H9 (cell line): ENCODE results near the gene SLC25A41. TPM values are rescaled to one million over a fixed set of nuclear protein-coding genes. Genes with fewer than 3 reads are reported as not detected.

Source experiments
- DNase-seq: peaks from one replicate; pipeline ENCODE4 v3.0.0-alpha.2; 2017
- H2AFZ ChIP-seq: one replicate; pipeline ENCODE4 v1.6.1; 2013; ENCODE audit warnings: mild to moderate bottlenecking, low read length, control low read depth, moderate library complexity
- H2AK5ac ChIP-seq: 2 replicates; pipeline ENCODE4 v1.6.1; 2013; ENCODE audit warnings: low read length, control low read depth, mixed read lengths; ENCODE audit not compliant: insufficient read length
- H2BK120ac ChIP-seq: one replicate; pipeline ENCODE4 v1.6.1; 2013; ENCODE audit warnings: low read depth, mild to moderate bottlenecking, low read length, control low read depth, inconsistent platforms; ENCODE audit not compliant: poor library complexity, severe bottlenecking
- H2BK12ac ChIP-seq: 2 replicates; pipeline ENCODE4 v1.6.1; 2013; ENCODE audit warnings: low read length, control low read depth, mixed read lengths, low read depth; ENCODE audit not compliant: insufficient read length
- H2BK15ac ChIP-seq: 2 replicates; pipeline ENCODE4 v1.6.1; 2013; ENCODE audit warnings: low read depth, low read length, control low read depth
- H2BK20ac ChIP-seq: one replicate; pipeline ENCODE4 v1.6.1; 2013; ENCODE audit warnings: low read depth, mild to moderate bottlenecking, low read length, control low read depth, inconsistent platforms; ENCODE audit not compliant: poor library complexity, severe bottlenecking
- H2BK5ac ChIP-seq: 2 replicates; pipeline ENCODE4 v1.6.1; 2013; ENCODE audit warnings: low read length, control low read depth, mixed read lengths; ENCODE audit not compliant: insufficient read length
- H3K14ac ChIP-seq: 2 replicates; pipeline ENCODE4 v1.6.1; 2013; ENCODE audit warnings: low read length, control low read depth; ENCODE audit not compliant: insufficient read depth
- H3K18ac ChIP-seq: 2 replicates; pipeline ENCODE4 v1.6.1; 2013; ENCODE audit warnings: low read depth, mild to moderate bottlenecking, mixed read lengths, low read length, control low read depth; ENCODE audit not compliant: insufficient read length
- H3K23ac ChIP-seq: 2 replicates; pipeline ENCODE4 v1.6.1; 2013; ENCODE audit warnings: low read length, control low read depth, mixed read lengths, low read depth; ENCODE audit not compliant: insufficient read length
- H3K23me2 ChIP-seq: 2 replicates; pipeline ENCODE4 v1.6.1; 2013; ENCODE audit warnings: low read depth, mild to moderate bottlenecking, mixed read lengths, low read length, control low read depth; ENCODE audit not compliant: insufficient read length, poor library complexity, severe bottlenecking
- H3K27ac ChIP-seq: 2 replicates; pipeline ENCODE4 v1.5.1; 2013; ENCODE audit warnings: low read length, control low read depth, mixed read lengths, low read depth; ENCODE audit not compliant: insufficient read length
- H3K27me3 ChIP-seq: 2 replicates; pipeline ENCODE4 v1.6.1; 2013; ENCODE audit warnings: low read length, control low read depth, inconsistent platforms; ENCODE audit not compliant: insufficient read depth
- H3K4ac ChIP-seq: 2 replicates; pipeline ENCODE4 v1.6.1; 2013; ENCODE audit warnings: low read depth, mild to moderate bottlenecking, control low read depth, inconsistent platforms, low read length, moderate library complexity
- H3K4me1 ChIP-seq: 2 replicates; pipeline ENCODE4 v1.6.1; 2013; ENCODE audit warnings: low read length, control low read depth, inconsistent platforms; ENCODE audit not compliant: insufficient read depth
- H3K4me2 ChIP-seq: 2 replicates; pipeline ENCODE4 v1.6.1; 2013; ENCODE audit warnings: low read length, control low read depth, mixed read lengths; ENCODE audit not compliant: insufficient read length, insufficient read depth
- H3K56ac ChIP-seq: 2 replicates; pipeline ENCODE4 v1.6.1; 2013; ENCODE audit warnings: low read depth, mild to moderate bottlenecking, mixed read lengths, low read length, control low read depth; ENCODE audit not compliant: insufficient read length
- H3K79me1 ChIP-seq: 2 replicates; pipeline ENCODE4 v1.6.1; 2013; ENCODE audit warnings: low read depth, mild to moderate bottlenecking, moderate library complexity, low read length, control low read depth, inconsistent platforms; ENCODE audit not compliant: insufficient read depth, poor library complexity, severe bottlenecking
- H3K79me2 ChIP-seq: 2 replicates; pipeline ENCODE4 v1.6.1; 2013; ENCODE audit warnings: low read length, control low read depth, inconsistent platforms; ENCODE audit not compliant: insufficient read depth
- H3K9ac ChIP-seq: 2 replicates; pipeline ENCODE4 v1.6.1; 2013; ENCODE audit warnings: low read length, control low read depth, mixed read lengths; ENCODE audit not compliant: insufficient read length; ENCODE audit errors: extremely low read depth
- H3K9me3 ChIP-seq: one replicate; pipeline ENCODE4 v1.6.1; 2013; ENCODE audit warnings: low read depth, low read length, inconsistent platforms; ENCODE audit not compliant: control insufficient read depth
- H3T11ph ChIP-seq: one replicate; pipeline ENCODE4 v1.6.1; 2013; ENCODE audit warnings: mild to moderate bottlenecking, low read length, control low read depth, inconsistent platforms
- H4K20me1 ChIP-seq: one replicate; pipeline ENCODE4 v1.6.1; 2013; ENCODE audit not compliant: control insufficient read depth, insufficient read length, insufficient read depth
- H4K5ac ChIP-seq: 2 replicates; pipeline ENCODE4 v1.6.1; 2013; ENCODE audit warnings: low read depth, mild to moderate bottlenecking, mixed read lengths, low read length, control low read depth; ENCODE audit not compliant: insufficient read length
- H4K8ac ChIP-seq: replicated peaks from 2 replicates; pipeline ENCODE4 v1.6.1; 2013; ENCODE audit warnings: low read length, control low read depth, mixed read lengths, low read depth; ENCODE audit not compliant: insufficient read length
- H4K91ac ChIP-seq: 2 replicates; pipeline ENCODE4 v1.6.1; 2013; ENCODE audit warnings: low read depth, mild to moderate bottlenecking, moderate library complexity, mixed read lengths, low read length, control low read depth; ENCODE audit not compliant: insufficient read length
- H3K27ac Mint-ChIP-seq, 3 experiments: 2 replicates in 2 of 3; 3 replicates in 1 of 3; pipeline ENCODE4 v1.8.0; 2020 to 2021; ENCODE audit warnings: mixed read lengths in 3 of 3, mild to moderate bottlenecking in 1 of 3, moderate library complexity in 1 of 3
- H3K27me3 Mint-ChIP-seq: 2 replicates; pipeline ENCODE4 v1.8.0; 2021; ENCODE audit warnings: low read depth, mild to moderate bottlenecking, moderate library complexity, mixed read lengths
- H3K36me3 Mint-ChIP-seq, 3 experiments: 2 replicates in 2 of 3; 3 replicates in 1 of 3; pipeline ENCODE4 v1.8.0; 2020 to 2021; ENCODE audit warnings: low read depth in 3 of 3, mixed read lengths in 3 of 3; ENCODE audit not compliant: insufficient read depth in 1 of 3
- H3K4me1 Mint-ChIP-seq, 2 experiments: 2 replicates each; pipeline ENCODE4 v1.8.0; 2020; ENCODE audit warnings: mixed read lengths in 2 of 2
- H3K4me3 Mint-ChIP-seq, 2 experiments: 2 replicates in 1 of 2; 3 replicates in 1 of 2; pipeline ENCODE4 v1.8.0; 2020 to 2021; ENCODE audit warnings: mild to moderate bottlenecking in 2 of 2, mixed read lengths in 2 of 2, moderate library complexity in 1 of 2
- H3K9me3 Mint-ChIP-seq, 2 experiments: 2 replicates in 1 of 2; 3 replicates in 1 of 2; pipeline ENCODE4 v1.8.0; 2020; ENCODE audit warnings: mild to moderate bottlenecking in 2 of 2, mixed read lengths in 2 of 2, moderate library complexity in 1 of 2
- CTCF ChIP-seq: fragments of 200-600 bp; sonication (generic); conservative IDR thresholded peaks from 3 replicates; pipeline ENCODE4 v1.8.0; 2021; ENCODE audit warnings: antibody characterized with exemption, mild to moderate bottlenecking
- WGBS: extraction: QIAGEN DNeasy Blood & Tissue Kit; methylation state at CpG from one replicate; pipeline ENCODE4 v1.1.7; 2013; ENCODE audit warnings: missing lambda C conversion rate, low lambda C conversion rate, mixed read lengths; ENCODE audit not compliant: insufficient read length; ENCODE audit errors: extremely low coverage; 5-methylcytosine and 5-hydroxymethylcytosine counted together
- total RNA-seq: library from RNA; stranded (reverse); gene quantifications from 2 replicates; pipeline ENCODE4 v1.2.1, GENCODE V29; 2021

SLC25A41 gene
- total RNA-seq, 1 experiment from 2014 or later: 0.20 TPM

DNA sequence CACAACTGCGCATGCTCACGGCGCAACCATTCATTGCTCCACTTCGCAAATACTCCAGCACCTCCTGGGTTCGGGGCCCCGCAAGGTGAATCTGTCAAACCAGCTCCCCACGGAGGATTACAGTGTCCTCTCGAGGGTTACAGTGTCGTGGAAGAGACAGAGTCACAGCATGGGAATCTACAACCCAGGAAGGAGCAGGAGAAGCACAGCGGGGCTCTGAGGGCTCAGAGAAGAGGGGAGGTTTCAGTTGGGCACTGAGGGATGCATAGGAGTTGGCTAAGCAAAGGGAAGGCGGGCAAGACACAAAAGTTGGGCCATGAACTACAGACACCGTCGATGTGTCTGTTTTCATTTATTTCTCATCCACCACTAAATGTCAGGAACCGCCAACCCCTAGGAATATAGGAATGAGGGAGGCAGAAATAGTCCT, 39.6 kb downstream of the SLC25A41 start:
- no peak overlapping the region for H2BK120ac ChIP-seq
- H3K56ac ChIP-seq: no peak overlapping the region
- peak overlapping the region; percentile 97 for H3K4me3 Mint-ChIP-seq
- H3K9me3 ChIP-seq: no peaks in the 10 kb centered on the region
- no peak overlapping the region for H2BK15ac ChIP-seq
- DNase-seq: no peak
- H3K79me1 ChIP-seq: peaks cover 9% of the 10 kb centered on the region
- no peak overlapping the region for H2BK5ac ChIP-seq
- H3K4ac ChIP-seq: no peak overlapping the region
- H3K27ac ChIP-seq: no peak overlapping the region
- H3K18ac ChIP-seq: no peak overlapping the region
- peaks cover 3% of the 10 kb centered on the region; the same call in 1 of the 2 replicates for H3K79me2 ChIP-seq
- H3T11ph ChIP-seq: no peak overlapping the region
- H3K27me3 Mint-ChIP-seq: no peaks in the 10 kb centered on the region
- H4K5ac ChIP-seq: no peak overlapping the region
- peaks cover 6 to 20% (median 15%) of the 10 kb centered on the region in 3 experiments for H3K36me3 Mint-ChIP-seq
- H2AK5ac ChIP-seq: no peak overlapping the region
- peak overlapping the region; percentile 94 to 98 (median 98) for H3K27ac Mint-ChIP-seq
- H3K27me3 ChIP-seq: no peaks in the 10 kb centered on the region
- peaks cover 6% of the 10 kb centered on the region for H3K23me2 ChIP-seq
- WGBS: no CpG with 5 or more reads among the region's 14 CpGs
- H3K4me1 Mint-ChIP-seq: peaks cover 18 to 26% of the 10 kb centered on the region in 2 experiments
- peak overlapping the region; percentile 90 for H3K4me2 ChIP-seq
- H4K91ac ChIP-seq: no peak overlapping the region
- H4K20me1 ChIP-seq: no peaks in the 10 kb centered on the region
- no peak overlapping the region for H3K14ac ChIP-seq
- no peak overlapping the region for H2BK12ac ChIP-seq
- peak overlapping the region; percentile 64 for H3K9ac ChIP-seq
- no peak overlapping the region for H4K8ac ChIP-seq
- no peak for TF ChIP-seq CTCF
- H2AFZ ChIP-seq: no peak overlapping the region
- no peak overlapping the region for H3K23ac ChIP-seq
- H2BK20ac ChIP-seq: no peak overlapping the region
- H3K4me1 ChIP-seq: peaks cover 3% of the 10 kb centered on the region; the same call in 1 of the 2 replicates
- H3K9me3 Mint-ChIP-seq: no peaks in the 10 kb centered on the region
